Hepatocyte (in vitro differentiated cells): ENCODE data around the gene E2F7.

Source experiments
- EZH2 ChIP-seq: fragments of 200-600 bp; sonication (generic); IDR thresholded peaks from 2 replicates; pipeline ENCODE4 v1.6.1; 2016; ENCODE audit warnings: antibody characterized with exemption, mild to moderate bottlenecking, borderline replicate concordance
- TF ChIP-seq, protein P1 (sequence below): fragments of 200-600 bp; sonication (generic); IDR thresholded peaks from 2 replicates; pipeline ENCODE4 v1.5.1; 2016; ENCODE audit warnings: antibody characterized with exemption, mild to moderate bottlenecking; ENCODE audit not compliant: poor library complexity

DNA sequence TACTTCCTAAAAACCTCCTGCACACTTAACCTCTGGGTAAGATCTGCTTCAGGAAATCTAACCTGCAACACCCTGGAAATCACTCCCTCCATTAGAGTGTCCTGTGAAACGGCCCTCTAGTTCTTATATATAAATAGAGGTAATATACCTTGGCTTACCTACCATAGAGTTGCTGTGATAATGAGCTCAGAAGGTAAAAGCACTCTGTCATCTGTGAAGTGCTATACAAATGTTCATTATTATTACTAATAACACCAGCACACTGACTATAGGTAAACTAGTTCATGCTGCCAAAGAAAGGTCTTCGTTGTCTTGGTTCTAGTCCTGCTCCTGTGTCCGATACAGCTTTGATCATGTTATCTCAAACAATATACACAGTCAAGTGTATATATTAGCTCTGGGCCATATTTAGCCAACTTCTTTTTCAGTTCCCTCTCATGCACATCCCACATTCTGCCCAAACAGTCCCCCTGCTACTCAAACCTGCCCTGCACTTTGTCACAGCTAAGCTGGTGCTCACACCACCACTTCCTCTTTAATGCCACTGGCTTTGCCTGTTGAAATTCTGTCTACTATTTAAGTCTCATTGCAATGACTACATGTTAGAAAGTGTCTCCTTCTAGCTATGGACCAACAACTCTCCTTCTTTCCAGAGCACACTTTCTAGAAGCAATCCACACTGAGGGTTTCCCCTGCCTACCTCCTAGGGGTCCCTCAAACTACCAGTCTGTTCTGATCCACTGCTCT is 5.1 kb downstream of the E2F7 start:
- TF ChIP-seq, protein P1, sequence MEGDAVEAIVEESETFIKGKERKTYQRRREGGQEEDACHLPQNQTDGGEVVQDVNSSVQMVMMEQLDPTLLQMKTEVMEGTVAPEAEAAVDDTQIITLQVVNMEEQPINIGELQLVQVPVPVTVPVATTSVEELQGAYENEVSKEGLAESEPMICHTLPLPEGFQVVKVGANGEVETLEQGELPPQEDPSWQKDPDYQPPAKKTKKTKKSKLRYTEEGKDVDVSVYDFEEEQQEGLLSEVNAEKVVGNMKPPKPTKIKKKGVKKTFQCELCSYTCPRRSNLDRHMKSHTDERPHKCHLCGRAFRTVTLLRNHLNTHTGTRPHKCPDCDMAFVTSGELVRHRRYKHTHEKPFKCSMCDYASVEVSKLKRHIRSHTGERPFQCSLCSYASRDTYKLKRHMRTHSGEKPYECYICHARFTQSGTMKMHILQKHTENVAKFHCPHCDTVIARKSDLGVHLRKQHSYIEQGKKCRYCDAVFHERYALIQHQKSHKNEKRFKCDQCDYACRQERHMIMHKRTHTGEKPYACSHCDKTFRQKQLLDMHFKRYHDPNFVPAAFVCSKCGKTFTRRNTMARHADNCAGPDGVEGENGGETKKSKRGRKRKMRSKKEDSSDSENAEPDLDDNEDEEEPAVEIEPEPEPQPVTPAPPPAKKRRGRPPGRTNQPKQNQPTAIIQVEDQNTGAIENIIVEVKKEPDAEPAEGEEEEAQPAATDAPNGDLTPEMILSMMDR: no peak
- no peak for TF ChIP-seq EZH2
